Measurements from ENCODE around the gene STN1.

The STN1 gene

DNA sequence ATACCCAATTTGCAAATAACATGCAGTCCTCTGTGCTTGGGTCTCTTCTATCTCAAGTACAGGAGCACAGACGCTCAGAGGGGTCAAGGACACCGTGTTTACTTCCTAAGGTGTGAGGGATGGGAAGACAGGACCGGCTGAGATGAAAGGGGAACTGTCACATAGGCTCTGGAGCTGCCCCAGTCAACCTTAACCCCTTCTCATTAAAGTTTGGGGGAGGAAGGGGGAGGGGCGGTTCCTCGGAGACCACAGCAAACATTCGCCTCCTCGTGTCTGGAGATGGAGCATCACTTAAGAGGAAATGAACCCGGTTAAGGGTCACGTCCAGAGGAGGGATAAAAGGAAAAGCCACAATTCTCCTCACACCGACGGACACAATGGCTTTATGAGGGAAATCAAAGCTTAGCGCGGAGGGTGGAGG, 63.7 kb downstream of the STN1 start:
- TF ChIP-seq, protein P1, sequence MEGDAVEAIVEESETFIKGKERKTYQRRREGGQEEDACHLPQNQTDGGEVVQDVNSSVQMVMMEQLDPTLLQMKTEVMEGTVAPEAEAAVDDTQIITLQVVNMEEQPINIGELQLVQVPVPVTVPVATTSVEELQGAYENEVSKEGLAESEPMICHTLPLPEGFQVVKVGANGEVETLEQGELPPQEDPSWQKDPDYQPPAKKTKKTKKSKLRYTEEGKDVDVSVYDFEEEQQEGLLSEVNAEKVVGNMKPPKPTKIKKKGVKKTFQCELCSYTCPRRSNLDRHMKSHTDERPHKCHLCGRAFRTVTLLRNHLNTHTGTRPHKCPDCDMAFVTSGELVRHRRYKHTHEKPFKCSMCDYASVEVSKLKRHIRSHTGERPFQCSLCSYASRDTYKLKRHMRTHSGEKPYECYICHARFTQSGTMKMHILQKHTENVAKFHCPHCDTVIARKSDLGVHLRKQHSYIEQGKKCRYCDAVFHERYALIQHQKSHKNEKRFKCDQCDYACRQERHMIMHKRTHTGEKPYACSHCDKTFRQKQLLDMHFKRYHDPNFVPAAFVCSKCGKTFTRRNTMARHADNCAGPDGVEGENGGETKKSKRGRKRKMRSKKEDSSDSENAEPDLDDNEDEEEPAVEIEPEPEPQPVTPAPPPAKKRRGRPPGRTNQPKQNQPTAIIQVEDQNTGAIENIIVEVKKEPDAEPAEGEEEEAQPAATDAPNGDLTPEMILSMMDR (IDR thresholded peaks at IDR 0.05) = no peak
- Histone ChIP-seq H3K4me3 (peak overlapping the region; percentile 87), H3K27ac (peak overlapping the region; percentile 63 to 86)
- DNase-seq (ENCODE audit: low spot score) = no peak

DNA sequence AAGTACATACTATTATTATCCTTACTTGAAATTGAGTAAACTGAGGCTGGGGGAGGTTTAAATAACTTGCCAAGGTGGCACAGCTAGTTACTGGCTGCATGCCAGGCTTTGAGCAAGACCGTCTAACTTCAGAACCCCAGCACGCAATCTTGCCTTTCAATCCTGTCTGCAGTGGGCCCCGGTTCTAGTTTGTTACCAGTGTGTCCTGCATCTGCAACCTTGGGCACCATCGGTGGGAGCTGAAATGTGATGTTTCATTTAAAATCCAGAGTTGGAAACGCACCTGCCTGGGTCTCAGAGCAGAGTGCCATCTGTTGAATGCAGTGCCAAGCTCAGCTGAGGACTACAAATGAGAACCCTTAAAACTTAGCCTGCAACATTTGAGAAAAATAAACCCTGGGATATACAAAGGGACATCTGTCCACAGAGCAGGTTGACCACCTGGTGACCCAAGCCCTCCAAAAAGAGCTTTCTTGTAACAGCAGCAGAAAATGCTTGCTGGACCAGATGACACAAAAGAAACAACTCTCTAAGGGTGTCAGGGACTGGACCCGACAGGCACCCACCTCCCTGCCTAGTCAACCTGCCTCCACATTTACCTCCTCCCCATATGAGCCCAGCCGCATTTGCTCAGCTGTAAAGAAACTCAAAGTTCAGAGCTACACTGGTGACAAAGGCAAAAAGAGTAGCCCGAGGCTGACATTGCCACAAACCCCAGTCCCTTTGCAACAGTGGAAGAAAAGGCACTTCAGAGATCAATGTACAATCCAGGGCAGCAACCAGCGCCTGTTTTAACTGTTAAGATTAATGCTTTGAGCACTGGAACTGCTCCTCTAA, 64.3 kb downstream of the STN1 start:
- Histone ChIP-seq H3K27ac (peak overlapping the region; percentile 3 to 86), H3K4me3 (peak overlapping the region; percentile 87)
- TF ChIP-seq, protein P1 (IDR thresholded peaks at IDR 0.05) = no peak
- DNase-seq (ENCODE audit: low spot score) = no peak

DNA sequence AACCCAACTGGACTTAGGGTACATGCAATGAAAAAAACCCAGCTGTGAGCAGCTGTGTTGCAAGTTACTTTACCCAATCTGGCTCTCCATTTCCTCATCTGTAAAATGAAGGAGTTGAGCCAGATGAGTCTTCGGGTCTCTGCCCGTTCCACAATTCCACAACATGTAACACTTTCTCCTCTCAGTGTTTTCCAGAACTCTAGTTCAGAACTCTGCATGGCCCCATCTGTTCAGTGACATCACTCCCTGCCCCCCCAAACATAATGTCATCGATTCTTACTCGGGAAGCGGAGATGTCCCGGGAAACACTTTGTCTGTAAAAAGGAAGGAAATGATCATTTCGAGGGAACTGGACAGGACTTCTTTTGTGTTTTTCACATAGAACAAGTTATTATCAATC, 65.1 kb downstream of the STN1 start:
- H3K4me3 ChIP-seq = no peak overlapping the region
- TF ChIP-seq, protein P1 (IDR thresholded peaks at IDR 0.05) = no peak
- no peak for DNase-seq (ENCODE audit: low spot score)
- peak overlapping the region in 1 of 2 donors; percentile 86 for H3K27ac ChIP-seq

DNA sequence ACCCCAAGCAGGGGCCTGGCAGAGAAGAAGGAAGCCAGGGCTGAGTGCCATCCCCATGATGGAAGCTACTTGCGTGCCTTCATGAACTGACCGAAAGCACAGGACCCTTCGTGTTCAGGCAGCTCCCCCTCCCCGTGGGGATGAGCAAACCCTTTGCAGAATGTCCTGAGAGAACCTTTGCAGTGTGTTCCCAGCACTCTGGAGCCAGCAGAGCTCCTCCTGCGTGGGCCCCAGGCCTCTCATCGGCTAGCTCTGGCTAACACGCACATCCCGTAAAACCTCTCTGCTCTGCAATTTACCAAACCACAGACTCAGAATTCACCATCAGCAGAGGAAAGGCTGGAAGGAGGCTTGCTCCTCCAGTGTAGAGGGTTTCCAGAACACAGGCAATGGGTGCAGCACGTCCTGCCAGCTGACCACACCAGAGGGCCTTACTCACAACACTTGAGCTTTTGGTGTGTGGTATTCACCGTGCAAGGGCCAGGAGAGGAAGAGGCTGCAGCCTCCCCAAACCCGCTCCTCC, 65.7 kb downstream of the STN1 start:
- H3K27ac ChIP-seq = peak overlapping the region in 1 of 2 donors; percentile 86
- TF ChIP-seq, protein P1 (IDR thresholded peaks at IDR 0.05) = no peak
- peak overlapping the region; percentile 29 for H3K4me3 ChIP-seq
- no peak for DNase-seq (ENCODE audit: low spot score)

DNA sequence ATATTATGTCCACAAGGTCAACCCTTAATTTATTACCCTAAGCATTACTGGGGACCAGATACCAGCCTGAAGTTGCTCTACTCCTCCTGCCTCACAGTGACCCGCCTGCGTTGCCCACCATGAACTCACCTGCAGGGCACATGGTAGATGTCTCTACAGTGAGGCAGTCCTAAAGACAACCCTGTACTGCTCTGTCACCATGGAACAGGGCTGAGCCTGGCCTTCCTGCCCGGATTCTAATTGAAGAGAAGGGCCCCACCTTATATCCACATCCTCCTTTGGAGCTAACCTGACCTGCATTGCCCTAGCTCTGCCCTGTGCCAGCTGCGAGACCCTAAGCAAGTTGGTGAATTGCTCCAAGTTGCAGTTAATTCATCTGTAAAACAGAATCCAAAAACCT, 66.7 kb downstream of the STN1 start:
- H3K4me3 ChIP-seq = no peak overlapping the region
- DNase-seq (ENCODE audit: low spot score) = no peak
- TF ChIP-seq, protein P1 (IDR thresholded peaks at IDR 0.05) = no peak
- H3K27ac ChIP-seq = peak overlapping the region in 1 of 2 donors; percentile 86

DNA sequence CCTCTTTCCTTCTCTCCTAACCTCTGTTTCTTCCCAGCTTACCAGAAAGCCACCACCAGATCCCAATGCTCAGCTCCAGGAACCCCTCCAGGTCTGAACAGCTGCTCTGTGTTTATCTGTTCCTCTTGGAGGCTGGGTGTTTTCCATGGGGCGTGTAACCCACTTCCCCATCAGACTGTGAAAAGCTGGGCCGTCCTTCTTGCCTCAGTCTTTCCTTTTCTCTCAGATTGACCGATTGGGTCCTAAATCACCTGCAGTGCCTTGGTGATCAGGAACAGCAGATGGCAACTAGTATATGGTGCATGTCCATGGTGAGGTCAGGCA, 67.5 kb downstream of the STN1 start:
- peak overlapping the region; percentile 63 to 86 for H3K27ac ChIP-seq
- H3K4me3 ChIP-seq = peak overlapping the region; percentile 55
- peak; percentile 73 for DNase-seq (ENCODE audit: low spot score)
- TF ChIP-seq, protein P1 (IDR thresholded peaks at IDR 0.05) = no peak
